Posterior vena cava (tissue), 2 donors: ENCODE results near the gene NID1. TPM values are rescaled to one million over a fixed set of nuclear protein-coding genes. Genes with fewer than 3 reads are reported as not detected.
"Not testable (repeated sequence)": the region's sequence is repeated elsewhere in the genome, so short reads cannot be mapped to it uniquely, and the experiment has no call there.

Experiments
- DNase-seq: peaks from one replicate; pipeline ENCODE4 v3.0.0-alpha.2; 2020; ENCODE audit warnings: low spot score
- intact Hi-C, 2 donors: fragments of 100-400 bp; cut with DNase I; formaldehyde crosslinking; loops; one replicate each; pipeline versions ENCODE4 v1.14.1 to v1.14.2; 2022 to 2023
- total RNA-seq, 2 donors: library from RNA; stranded (reverse); fragmentation: NEBNext Ultra II Directional; extraction: Animal tissue kit (Norgen Biotek cat#: 25700); gene quantifications; one replicate each; pipeline ENCODE4 v1.2.1, GENCODE V29; 2021
- donor health status: DM: yes; HTN: yes; CAD: no.
- donor health status: DM: yes; HTN: yes; CAD: no.

The NID1 gene
- total RNA-seq, 2 donors from 2014 or later, result 122 to 189 TPM

GRCh38 chr1:236099355-236099974 is 34.6 kb upstream of the NID1 start:
- intact Hi-C loops, result no loop called here

GRCh38 chr1:236098267-236098666 is 33.4 kb upstream of the NID1 start:
- DNase-seq, result no peak
- intact Hi-C loops, result no loop called here

More at GRCh38 chr1:236099355-236099974, 34.6 kb upstream of the NID1 start:
- DNase-seq, result no peak

GRCh38 chr1:236096660-236097482 is 32.0 kb upstream of the NID1 start:
- DNase-seq, result peak; percentile 96
- intact Hi-C loops, result not testable (repeated sequence)

GRCh38 chr1:236095705-236096520 is 31.0 kb upstream of the NID1 start:
- no peak for DNase-seq
- intact Hi-C loops, result no loop called here

- DNase-seq, result no peak
- intact Hi-C loops, result no loop called here
These were observed 28.0 kb upstream of the NID1 start for GRCh38 chr1:236092899-236093298.

- no peak for DNase-seq
- intact Hi-C loops, result no loop called here
These were observed 27.0 kb upstream of the NID1 start for GRCh38 chr1:236091933-236092318.

GRCh38 chr1:236090741-236091147 is 25.9 kb upstream of the NID1 start:
- intact Hi-C loops, result no loop called here
- no peak for DNase-seq

- no peak for DNase-seq
- intact Hi-C loops, result no loop called here
These were observed 24.3 kb upstream of the NID1 start for GRCh38 chr1:236089046-236089773.

GRCh38 chr1:236086537-236086936 is 21.6 kb upstream of the NID1 start:
- no peak for DNase-seq
- intact Hi-C loops, result no loop called here

GRCh38 chr1:236085545-236086159 is 20.8 kb upstream of the NID1 start:
- no peak for DNase-seq
- intact Hi-C loops, result no loop called here

- intact Hi-C loops, result no loop called here
- no peak for DNase-seq
These were observed 19.5 kb upstream of the NID1 start for GRCh38 chr1:236084386-236084730.

- intact Hi-C loops, result no loop called here
- no peak for DNase-seq
These were observed 18.9 kb upstream of the NID1 start for GRCh38 chr1:236083650-236084385.

GRCh38 chr1:236082526-236082925 is 17.6 kb upstream of the NID1 start:
- DNase-seq, result no peak
- intact Hi-C loops, result no loop called here

GRCh38 chr1:236081546-236082227 is 16.8 kb upstream of the NID1 start:
- intact Hi-C loops, result no loop called here
- no peak for DNase-seq

- intact Hi-C loops, result no loop called here
These were observed 14.8 kb upstream of the NID1 start for GRCh38 chr1:236079703-236080102.

GRCh38 chr1:236078993-236079392 is 14.1 kb upstream of the NID1 start:
- intact Hi-C loops, result no loop called here
- DNase-seq, result no peak

More at GRCh38 chr1:236079703-236080102, 14.8 kb upstream of the NID1 start:
- DNase-seq, result no peak

- DNase-seq, intact Hi-C loops: not testable (repeated sequence)
These were observed 13.2 kb upstream of the NID1 start for GRCh38 chr1:236078077-236078476.

- intact Hi-C loops, result no loop called here
- DNase-seq, result no peak
These were observed 11.0 kb upstream of the NID1 start for GRCh38 chr1:236075848-236076247.
